Activated CD4-positive, CD25-positive, alpha-beta regulatory T cell treated with anti-CD3 and anti-CD28 coated beads, Interleukin-2, amount 50 U/mL, for 72 hours (primary cell): ENCODE measurements around the gene STXBP4.
"Not testable (repeated sequence)": the region's sequence is repeated elsewhere in the genome, so short reads cannot be mapped to it uniquely, and the experiment has no call there.

Experiments
- DNase-seq: peaks from one replicate; pipeline ENCODE4 v3.0.0; 2021

Gene STXBP4

DNA sequence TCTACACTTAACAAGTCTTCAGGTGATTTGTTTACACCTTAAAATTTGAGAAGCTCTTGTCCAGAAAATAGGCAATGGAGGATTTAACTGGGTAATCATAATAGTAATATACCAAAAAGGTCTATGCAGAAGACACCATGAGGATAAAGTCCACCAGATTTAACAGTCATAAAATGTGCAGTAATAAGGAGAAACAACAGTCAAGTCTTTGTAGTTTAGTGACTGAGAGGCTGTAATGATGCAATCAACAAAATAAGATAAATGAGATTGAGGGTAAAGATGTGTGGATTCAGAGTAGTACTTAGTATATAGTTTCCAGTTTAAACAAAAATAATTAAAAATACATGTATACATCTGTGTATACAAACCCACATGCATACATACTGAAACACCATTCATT is 91.2 kb downstream of the STXBP4 start:
- DNase-seq: no peak

DNA sequence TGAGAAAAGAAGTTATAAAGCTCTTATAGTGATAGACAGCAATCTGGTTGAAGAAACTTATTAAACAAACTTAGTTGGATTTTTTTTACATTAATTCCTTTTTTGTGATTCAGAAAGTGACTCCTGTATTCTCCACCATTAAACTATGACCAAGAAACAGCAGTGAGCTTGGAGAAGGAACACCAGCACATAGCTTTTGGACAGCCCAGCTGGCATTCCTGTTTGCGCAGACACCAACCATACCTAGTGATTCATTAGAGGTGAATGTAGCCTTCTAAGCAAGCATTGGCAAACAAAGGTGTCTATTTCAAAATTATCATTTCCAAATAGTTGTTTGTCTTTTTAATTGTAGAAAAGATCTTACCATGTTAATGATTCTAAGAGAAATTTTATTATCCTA is 94.4 kb downstream of the STXBP4 start:
- no peak for DNase-seq

DNA sequence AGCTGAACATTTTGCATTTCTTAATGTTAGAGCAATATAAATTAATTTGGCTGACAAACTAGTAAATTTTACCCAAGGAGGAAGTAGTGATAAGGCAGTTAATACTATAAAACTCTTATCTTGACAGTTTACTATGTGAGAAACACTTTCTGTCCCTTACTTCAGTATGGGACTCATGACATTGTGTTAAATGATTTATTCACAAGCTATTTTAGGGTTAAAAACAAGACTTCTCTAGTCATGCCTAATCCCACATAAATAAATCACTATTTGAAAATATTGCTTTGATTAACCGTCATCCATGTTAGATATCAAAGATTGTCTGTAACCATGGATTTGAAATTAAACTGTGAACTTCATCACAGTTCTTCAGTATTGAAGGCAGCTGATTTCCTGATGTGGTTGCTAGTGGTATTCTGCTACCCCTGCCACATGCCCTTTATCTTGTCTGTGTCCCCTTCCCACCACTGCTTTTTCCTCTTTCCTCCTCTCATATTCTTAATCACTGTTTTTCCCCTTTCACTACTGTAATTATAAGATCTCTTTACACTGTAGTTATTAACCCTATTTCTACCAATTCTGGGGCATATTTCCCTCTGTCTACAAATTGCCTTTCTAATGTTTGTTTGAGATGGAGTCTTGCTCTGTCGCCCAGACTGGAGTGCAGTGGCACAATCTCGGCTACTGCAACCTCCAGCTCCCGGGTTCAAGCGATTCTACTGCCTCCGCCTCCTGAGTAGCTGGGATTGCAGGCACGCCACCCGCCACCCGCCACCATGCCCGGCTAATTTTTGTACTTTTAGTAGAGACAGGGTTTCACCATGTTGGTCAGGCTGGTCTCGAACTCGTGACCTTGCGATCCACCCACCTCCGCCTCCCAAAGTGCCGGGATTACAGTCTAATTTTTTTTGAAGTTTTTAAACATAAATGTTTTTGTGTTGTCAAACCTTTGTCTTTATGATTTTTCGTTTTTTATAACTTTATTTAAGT is 95.6 kb downstream of the STXBP4 start:
- DNase-seq: no peak

DNA sequence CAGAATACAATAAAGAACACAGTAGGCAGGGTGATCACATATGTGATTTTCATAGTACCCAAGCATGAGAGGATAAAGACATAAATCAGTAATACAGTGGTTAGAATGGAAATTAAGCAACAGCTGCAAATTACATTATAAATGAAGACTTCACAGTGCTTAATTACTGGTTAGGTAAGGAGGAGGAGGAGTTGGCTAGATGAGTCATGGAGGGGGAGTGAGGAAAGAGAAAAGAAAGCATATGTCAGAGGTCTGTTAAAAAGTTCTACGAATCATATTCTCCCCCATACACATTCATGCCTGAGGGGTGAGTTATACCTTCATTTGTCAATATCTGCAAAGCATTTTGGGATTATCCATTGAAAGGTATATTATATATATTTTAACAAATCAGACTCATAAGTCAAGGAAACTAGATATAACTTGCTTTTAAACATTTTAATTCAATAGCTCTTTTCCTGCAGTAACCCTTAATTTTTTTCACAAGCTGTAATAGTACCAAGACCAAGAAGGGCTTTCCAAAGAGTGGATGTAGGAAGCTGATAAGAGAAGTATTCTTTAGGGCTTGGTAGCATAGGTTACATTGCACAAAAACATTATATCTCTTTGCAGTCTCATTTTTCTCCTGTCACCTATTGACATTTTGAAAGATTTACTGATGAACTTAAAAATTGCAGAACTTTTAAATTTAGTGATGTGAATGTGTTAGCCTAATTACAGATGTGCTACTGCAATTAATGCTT is 99.3 kb downstream of the STXBP4 start:
- DNase-seq: no peak

DNA sequence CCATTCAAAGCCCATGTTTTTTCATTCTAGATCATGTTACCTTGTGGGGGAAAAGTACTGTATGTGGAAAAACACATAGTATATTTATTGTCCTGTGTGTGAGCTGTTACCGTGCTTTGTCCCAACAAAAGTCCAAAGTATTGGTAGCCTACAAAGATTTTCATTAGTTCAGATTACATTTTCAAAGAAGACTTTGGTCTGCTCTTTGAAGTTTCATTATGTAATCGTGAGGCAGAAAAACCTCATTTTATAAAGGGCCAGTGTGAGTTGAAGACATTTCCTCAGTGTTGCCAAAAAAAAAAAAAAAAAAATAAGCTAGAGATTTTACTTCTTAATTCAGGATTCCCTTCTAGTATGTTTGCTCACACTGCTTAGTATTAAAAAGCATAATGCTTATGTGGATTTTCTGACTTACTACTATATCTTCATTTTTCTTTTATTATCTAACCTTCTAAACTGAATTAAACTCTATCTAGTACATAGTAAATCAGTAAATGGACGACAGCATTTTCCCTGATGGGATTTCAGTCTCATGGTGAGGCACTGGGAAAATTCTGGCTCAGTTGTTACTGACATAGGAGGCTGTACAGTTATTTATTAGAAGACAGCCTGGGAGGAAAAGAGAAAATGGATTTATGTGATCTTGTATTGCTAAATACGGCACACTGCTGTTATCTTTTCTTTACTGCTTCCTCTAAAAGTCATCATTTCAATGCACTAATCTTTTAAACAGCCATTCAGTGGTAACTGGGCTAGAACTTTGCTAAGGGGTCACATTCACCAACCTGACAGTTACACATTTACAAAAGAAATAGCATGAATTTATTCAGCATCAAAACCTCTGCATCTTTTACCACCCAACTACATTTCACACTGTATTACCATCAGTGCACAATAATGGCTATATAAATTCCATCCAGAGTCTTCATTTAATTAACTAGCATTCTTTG is 100.6 kb downstream of the STXBP4 start:
- DNase-seq: no peak

DNA sequence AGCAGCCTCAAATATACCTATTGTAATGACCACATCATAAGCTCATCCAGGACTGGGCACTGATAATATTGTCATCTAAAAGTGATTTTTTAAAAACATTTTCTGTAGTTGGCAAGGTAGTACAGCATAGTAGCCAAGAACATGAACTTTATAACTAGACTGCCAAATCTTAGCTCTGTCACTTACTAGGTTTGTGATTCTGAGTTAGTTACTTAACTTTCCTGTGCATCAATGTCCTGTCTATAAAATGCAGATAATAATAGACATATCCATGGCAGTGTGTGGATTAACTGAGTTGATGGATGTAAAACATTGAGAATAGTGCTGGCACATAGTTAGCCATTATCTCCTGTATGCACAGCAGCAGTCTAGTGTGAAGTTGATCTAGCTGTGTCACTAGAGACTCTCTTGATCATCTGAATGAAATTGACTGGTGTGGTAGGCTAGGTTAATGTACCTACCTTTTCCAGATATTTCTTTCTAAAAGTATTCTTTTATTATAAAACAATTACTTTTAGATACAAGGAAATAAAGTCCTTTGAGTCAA is 101.5 kb downstream of the STXBP4 start:
- no peak for DNase-seq

DNA sequence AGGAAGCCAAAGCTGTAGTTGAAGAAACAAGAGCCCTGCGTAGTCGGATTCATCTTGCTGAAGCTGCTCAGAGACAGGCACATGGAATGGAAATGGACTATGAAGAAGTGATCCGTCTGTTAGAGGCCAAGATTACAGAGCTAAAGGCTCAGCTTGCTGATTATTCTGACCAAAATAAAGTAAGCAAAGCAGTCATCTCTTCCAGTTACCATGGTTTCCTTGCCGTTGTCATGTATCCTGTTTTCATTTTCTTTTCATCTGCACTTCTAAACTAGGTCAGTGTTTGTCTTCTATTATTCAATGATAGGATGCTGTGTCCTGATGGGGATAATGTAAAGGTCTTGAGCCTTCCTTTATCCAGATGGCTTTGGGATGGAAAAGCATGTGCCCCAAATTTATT is 104.3 kb downstream of the STXBP4 start:
- DNase-seq: no peak

DNA sequence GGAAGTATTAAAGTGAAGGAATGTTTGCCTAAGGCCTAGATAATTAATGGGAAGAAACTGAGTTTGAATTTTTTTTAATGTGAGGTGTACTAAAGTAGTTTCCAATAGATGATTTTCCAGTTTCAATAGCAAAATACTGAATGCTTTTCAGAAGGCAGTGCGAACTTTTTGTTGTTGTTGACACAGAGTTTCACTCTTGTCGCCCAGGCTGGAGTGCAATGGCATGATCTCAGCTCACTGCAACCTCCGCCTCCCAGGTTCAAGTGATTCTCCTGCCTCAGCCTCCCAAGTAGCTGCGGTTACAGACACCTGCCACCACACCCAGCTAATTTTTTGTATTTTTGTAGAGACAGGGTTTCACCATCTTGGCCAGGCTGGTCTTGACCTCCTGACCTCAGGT is 104.9 kb downstream of the STXBP4 start:
- DNase-seq: not testable (repeated sequence)

DNA sequence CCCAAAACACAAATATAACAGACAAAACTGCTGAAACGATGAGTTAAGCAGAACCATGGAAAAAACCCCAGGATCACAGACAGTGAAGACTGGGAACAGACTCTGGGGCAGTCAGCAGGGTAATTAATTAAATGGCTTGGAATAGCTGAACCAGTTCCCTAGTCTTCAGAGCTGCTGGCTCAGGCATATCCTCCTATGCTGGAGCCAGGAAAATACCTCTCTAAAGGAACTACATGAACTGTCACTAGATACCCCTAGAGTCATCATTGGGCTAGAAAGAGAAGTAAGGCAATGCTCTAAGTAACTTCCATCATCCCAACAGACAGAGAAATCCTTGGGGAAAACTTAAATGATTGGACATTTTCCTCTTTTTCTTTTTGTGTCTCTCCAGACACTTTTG is 113.0 kb downstream of the STXBP4 start:
- DNase-seq: no peak

DNA sequence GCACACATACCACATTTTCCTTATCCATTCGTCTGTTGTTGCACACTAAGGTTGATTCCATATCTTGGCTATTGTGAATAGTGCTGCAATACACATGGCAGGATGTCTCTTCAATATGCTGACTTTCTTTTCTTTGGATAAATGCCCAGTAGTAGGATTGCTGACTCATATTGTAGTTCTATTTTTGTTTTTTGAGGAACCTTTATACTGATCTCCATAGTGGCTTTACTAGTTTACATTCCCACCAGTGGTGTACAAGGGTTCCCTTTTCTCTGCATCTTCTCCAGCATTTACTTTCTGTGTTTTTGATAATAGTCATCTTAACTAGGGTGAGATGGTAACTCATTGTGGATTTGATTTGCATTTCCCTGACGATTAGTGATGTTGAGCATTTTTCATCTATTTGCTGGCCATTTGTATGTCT is 118.1 kb downstream of the STXBP4 start:
- no peak for DNase-seq

DNA sequence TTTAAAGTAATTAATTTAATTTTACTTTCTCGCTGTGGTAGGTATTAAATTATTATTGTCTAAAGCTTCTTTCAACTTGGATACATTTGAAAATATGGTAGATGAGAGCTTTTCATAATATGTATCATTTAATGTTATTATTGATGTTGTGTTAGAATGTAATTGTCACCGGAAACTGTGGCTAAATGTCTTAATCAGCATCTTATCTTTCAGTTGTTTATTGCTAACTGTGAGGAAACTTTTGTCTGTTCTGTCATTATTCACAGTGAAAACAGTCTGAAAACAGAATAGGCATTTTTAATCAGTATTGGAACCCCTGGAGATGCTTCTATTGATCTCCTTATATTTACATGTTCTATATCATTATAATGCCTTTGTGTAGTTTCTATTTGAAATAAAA is 120.7 kb downstream of the STXBP4 start:
- no peak for DNase-seq

DNA sequence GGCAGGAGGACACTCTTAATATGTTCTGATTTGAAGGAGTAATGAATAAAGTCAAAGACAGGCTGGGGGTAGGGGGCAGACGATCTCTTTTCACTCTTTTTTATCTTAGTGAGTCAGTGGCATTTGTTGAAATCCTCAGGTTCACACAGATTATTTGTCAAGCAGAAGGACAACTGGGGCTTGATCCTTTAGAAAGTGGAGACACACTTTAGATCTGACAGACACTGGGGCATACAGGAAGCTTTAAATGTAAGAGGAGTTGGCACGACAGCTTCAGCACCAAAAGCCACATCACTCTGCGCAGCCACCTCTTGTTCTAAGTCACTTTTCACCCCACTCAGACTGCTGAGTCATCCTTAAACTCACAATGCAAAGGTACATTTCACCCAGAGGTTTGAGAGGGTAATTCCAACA is 121.5 kb downstream of the STXBP4 start:
- peak; percentile 32 for DNase-seq

DNA sequence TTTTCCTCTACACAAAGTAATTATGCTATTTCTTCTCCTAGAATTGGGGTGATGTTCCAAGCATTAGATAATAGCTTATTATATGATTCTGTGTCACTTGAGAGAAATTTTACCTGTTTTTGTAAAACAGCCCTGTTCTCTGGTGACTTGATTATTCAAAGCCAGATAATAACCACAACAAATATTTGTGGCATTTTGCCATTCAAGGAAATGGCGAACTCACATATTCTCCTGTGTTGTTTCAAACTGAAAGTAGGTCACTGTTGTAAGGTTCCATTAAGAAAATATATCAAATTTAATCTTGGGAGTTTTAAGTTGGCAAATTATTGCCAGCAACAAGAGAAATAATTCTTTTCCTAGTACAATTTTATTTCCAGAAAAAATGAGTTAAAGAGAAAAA is 124.8 kb downstream of the STXBP4 start:
- DNase-seq: no peak

DNA sequence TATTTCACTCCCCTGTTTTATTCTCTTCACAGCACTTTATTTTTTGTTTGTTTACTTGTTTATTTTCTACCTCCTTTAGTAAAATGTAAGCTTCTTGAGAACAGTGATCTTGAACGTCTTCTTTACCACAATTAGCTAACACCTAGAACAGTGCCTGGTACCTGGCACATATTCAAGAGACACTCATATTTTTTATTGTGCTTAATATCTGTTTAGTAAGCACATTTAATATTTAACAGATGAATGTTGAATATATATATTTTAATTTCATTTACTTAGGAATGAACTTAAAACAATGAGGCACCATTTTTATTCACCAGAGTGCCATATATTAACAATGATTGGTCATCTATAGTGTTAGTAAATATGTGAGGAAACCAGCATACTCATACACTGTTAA is 130.2 kb downstream of the STXBP4 start:
- DNase-seq: no peak

DNA sequence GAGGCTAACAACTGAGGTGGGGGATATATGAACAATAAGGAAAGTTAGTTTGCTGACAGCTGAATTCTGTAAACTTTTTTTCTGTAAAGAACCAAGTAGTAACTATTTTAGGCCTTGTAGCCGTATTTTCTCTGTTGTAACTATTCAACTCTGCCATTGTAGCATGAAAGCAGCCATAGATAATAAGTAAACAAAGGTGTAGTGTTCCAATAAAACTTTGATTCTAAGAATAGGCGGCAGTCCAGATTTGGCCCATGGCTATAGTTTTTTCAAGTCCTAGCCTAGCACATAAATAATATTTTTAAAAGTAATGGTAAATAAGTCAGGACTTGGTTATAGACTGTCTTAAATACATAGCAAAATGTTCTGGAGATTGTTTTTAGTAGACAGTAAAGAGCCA is 142.0 kb downstream of the STXBP4 start:
- no peak for DNase-seq

DNA sequence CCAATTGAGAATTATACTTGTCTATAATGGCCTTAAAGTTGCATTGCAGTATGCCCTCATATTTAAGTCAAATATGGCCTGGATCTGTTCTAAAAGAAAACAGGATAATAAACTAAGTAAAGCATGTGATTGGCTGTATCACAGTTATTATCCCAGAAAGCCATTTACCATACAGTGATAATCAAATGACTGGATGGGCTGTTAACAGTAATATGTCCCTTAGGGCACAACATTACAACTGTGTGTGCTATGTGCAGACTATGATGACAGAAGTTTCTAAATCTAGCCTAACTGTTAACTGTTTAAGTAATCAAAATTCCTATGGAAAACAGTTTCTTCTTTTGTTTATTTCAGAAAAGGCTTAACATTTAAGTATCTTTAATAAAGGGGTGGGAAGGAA is 145.7 kb downstream of the STXBP4 start:
- DNase-seq: no peak

DNA sequence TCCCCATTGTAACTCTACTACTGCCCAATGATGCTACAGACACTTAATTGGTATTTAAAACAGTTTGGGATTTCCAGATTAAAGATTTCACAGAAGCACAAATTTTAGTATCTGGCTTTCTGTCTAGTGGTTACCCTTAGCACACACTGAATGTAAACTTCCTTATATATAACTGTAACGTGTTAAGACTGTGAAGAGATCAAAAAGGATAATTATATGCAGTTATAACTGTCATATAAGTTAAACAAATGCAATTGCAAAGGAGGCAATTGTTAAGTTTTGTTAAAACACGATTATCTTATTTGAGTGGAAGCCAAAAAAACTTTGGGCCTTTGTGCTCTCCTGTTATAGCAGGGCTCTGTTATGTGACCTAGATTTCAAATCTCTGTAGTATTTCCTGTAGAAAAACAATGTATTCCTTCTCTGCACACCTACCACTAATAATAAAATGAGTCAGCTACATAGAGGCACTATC is 147.9 kb downstream of the STXBP4 start:
- DNase-seq: no peak

DNA sequence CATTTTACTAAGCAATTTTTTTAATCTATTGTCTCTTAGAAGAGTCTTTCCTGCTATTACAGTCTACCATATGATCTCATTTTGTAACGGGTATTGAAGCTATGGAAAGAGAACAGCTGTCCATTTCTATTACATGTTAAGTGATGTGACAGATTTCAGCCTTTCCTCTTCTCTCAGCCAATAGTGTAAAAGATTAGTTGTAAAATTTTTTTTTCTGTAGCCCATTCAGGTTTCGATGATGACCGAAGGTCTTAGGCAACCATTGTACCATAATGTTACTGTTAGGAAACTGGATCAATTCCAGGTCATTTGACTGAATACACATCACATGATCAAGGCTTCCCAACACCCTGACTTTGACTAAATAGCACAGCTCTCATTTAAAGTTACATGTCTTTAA is 148.6 kb downstream of the STXBP4 start:
- DNase-seq: no peak

DNA sequence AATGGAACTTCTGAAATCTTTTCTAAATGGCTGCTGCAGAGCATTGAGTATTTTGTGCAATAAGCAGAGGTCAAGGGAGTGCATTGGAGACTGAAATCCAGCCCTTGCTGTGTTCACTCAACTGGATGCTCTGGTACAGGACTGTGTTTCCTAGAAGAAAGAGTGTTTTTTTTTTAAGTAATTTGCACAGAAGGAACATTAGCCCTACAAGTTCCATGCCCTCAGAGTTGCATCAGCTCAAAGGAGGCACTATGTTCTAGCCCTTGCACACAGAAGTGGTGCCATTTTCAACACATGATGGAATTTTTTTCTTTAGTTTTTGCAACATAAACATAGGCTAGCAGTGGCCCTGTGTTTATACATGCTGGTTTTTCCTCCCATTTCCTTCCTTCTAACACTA is 152.1 kb downstream of the STXBP4 start:
- DNase-seq: no peak

DNA sequence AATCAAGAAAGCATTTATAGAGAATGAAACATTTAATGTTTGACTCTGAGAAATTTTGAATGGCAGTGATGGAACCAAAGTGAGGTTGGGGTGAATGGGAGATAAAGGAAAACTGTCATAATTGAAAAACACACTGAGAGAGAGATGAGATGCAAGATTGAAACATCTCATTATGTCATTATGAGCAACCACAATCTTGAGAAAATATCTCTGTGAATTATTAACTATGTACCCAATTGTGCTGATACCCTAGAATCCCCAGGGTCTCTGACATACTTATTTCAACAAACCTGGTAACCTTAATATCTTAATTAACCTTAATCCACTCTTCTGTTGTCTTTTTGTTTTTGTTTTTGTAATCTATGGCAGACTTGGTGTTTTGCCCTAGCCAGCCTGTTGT is 152.7 kb downstream of the STXBP4 start:
- no peak for DNase-seq

DNA sequence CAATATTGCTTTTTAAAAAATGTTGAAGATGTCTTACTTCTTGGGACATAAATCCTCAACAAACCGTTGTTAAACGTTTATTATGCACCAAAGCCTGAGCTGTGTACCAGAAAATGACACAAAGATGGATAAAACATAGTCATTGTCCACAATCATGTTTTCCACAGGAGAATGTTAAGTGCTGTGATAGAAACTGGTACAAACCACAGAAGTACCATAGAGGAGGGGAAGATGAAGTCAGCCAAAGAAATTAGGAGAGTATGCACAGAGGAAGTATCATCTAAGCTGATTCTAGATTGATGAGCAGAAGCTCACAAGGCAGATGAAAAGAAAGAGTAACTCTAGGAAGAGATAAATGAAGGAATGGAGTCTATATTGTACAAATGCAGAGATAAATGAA is 153.5 kb downstream of the STXBP4 start:
- DNase-seq: no peak

DNA sequence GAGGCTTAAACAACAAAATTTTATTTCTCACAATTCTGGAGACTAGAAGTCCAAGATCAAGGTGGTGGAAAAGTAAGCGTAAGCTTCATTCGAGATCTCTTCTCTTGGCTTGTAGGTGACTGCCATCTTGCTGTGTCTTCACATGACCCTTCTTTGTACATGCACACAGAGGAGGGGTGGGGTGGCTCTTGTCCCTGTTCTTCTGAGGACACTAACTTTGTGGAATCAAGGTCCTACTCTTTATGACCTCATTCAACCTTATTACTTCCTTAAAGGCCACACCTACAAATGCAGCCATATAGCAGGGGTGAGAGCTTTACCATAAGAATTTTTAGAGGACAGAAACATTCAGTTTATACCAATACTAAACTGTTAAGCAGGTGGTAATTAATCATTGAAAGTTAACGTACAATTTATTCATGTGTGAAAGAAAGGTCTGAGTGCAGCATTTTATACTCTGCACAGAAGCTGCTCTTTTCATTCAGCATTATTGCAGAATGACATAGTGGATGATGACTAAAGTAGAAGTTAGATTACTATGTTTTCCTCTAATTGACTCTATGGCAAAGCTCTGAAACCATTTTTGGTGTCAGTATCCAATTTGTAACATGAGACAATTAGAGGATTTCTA is 156.3 kb downstream of the STXBP4 start:
- no peak for DNase-seq
